T47D (cell line): ENCODE measurements around the gene NDOR1.

Source experiments
- DNase-seq, 2 experiments: peaks; one replicate each; pipeline versions ENCODE4 v3.0.0 to v3.0.0-alpha.2; 2011 to 2012; ENCODE audit warnings: low read depth in 1 of 2, low spot score in 1 of 2
- JUND ChIP-seq: IDR thresholded peaks from 2 replicates; pipeline ENCODE4 v1.6.1; 2012; ENCODE audit warnings: low read depth
- in situ Hi-C: cut with HindIII; loops from 2 replicates; pipeline ENCODE4 v1.10.0; 2016; ENCODE audit warnings: low sequenced_read_pairs, low pct_unique_long_range_greater_than_20kb

NDOR1 gene

GRCh38 chr9:137190315-137190856 is 15.1 kb upstream of the NDOR1 start:
- DNase-seq = peak in 1 of 2 experiments; percentile 82
- in situ Hi-C loops = no loop called here
- TF ChIP-seq JUND = no peak

DNA sequence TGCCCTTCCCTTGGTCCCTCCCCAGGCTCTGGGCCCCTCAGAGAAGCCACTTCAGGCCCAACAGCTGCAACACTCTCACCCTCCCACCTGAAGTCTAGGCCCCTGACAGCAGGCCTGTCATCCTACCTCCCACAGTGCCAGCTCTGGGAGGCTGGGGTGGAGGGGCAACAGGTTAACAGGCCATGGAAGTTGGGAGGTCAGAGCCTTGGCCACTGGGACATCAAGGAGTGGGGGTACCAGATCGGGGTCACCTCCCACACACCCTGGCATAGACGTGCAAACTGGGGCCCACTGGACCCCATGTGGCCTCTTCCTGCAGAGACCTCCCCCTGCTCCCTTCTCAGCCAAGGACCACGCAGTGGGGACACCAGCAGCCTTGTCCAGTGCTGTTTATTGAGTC is 14.3 kb upstream of the NDOR1 start:
- in situ Hi-C loops = no loop called here
- TF ChIP-seq JUND = no peak
- DNase-seq = no peak

DNA sequence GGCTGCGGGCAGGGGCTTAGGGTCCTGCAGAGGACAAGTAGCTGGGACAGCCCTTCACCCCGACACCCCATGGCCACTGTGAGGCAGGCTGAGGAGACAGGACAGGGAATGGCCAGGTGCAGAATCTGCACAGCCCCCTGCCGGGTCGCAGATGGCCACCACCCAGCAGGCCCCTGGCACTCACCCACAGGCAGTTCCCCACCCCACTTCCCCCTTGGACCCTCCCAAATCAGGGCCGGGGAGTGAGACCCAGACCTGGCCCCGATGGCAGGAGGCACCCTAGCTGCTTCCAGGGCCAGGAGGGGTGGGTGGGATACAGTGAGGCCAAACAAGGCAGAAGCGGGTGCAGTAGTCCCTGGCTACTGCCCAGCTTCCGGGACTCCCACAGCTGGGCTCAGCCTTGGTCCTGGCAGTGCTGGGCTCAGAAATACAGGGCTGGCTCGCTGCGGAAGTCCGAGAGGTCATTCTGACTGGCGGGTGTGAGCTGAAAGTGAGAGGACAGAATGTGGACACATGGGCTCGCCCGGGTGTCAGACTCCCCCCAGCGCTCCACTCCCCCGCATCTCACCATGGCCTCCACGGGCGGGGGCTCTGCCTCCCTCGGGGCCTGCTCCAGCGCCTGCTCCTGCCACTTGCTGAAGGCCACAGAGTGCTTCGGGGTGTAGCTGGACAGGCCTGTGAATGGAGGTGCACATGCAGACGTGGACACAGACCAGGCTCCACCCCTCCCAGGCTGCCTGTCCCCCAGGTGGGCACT is 13.6 kb upstream of the NDOR1 start:
- no peak for TF ChIP-seq JUND
- in situ Hi-C loops = no loop called here
- DNase-seq = no peak

- DNase-seq = no peak
- TF ChIP-seq JUND = no peak
- in situ Hi-C loops = no loop called here
Measured at GRCh38 chr9:137192448-137192780, 13.1 kb upstream of the NDOR1 start.

GRCh38 chr9:137192859-137193258 is 12.6 kb upstream of the NDOR1 start:
- in situ Hi-C loops = no loop called here
- DNase-seq = no peak
- no peak for TF ChIP-seq JUND

DNA sequence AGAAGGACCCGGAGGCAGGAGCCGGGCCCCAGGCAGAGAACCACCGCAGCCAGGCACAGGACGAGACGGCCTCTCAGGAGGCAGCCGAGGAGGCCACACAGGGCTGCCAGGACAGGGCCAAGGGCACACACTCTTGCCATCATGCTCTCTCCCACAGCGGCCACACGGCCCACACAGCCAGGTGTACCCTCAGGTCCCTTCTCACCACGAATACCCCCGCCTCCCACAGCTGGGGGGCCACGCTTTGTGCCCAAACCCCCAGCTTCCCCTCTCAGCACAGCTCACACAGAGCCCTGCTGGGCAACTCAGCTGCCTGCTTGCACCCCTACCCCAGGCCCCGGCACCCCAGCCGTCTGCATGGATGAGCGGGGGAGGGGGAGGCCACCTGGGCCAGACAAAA is 11.7 kb upstream of the NDOR1 start:
- in situ Hi-C loops = no loop called here
- no peak for DNase-seq
- no peak for TF ChIP-seq JUND

DNA sequence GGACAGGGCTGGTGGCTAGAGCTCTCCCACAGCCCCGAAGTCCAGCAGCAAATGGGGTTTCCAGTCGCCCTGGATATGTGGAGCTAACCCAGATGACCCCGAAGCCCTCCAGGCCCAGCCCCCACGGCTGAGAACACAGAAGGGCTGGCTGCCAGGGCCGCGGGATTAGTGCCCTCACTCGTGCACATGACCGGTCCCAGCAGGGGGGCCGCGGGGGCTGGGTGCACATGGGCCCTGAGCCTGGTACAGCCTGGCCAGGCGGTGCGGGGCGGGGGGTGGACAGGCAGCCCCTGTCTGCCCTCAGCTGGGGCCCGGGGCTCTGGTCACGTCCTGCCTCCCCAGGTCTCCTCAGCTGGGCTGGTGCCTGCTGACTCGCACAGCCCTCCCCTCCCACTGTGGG is 11.1 kb upstream of the NDOR1 start:
- in situ Hi-C loops = no loop called here
- DNase-seq = no peak
- no peak for TF ChIP-seq JUND

DNA sequence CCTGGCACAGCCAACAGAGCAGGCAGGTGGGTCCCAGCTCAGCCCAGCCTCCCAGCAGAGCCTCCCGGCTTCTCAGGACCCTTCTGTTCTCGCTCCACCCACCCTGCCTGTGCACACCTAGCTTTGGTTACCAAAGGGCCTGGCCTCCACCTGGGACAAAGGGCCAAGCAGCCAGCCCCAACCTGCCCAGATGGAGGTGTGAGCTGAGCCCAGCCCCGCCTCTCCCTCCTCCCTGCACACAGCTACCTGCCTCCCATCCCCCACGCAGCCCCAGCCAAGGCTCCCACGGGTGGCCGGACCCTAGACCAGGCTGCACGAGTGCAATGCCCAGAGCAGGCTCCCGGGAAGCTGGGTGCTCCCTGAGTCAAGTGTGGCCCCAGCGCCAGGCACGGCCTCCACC is 10.6 kb upstream of the NDOR1 start:
- in situ Hi-C loops = no loop called here
- TF ChIP-seq JUND = no peak
- DNase-seq = peak in 1 of 2 experiments; percentile 77

DNA sequence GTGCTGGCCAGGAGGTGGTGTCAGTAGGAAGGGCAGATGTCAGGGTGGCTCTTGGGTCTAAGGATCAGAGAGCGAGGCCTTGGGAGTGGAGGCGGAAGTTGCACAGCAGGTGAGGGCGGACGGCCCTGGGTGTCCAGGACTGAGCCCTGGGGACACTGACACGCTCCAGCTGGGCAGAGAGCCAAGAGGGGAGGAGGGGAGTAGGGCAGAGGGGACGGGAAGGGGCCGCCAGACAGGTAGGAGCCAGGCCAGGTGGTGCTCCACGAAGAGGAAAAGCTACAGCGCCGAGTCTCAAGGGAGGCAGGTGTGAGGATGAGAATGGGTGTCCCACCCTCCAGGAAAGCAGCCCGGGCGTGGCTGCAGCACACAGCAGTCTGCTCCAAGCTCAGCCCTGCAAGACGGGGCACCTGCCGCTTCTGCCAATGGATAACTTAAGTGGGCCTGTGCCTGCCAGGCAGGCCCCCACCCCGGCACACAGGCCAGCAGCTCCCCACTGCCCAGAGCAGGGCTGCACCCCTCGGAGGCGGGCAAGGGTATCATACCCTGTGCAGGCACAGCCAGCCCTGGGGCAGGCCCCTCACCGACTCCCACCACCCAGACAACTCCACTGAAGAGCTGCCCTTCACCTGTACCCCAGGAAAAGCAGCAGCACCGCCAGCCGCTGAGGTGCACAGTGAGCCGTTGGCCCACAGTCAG is 9.8 kb upstream of the NDOR1 start:
- in situ Hi-C loops = no loop called here
- TF ChIP-seq JUND = no peak
- peak in 1 of 2 experiments; percentile 83 for DNase-seq

GRCh38 chr9:137198051-137198901 is 7.2 kb upstream of the NDOR1 start:
- no peak for TF ChIP-seq JUND
- DNase-seq = peak; percentile 86 to 98
- in situ Hi-C loops = no loop called here

- peak in 1 of 2 experiments; percentile 73 for DNase-seq
- in situ Hi-C loops = no loop called here
- TF ChIP-seq JUND = no peak
Measured at GRCh38 chr9:137198902-137199283, 6.6 kb upstream of the NDOR1 start.

- in situ Hi-C loops = no loop called here
- TF ChIP-seq JUND = no peak
- DNase-seq = no peak
Measured at GRCh38 chr9:137199411-137200121, 5.9 kb upstream of the NDOR1 start.
